22Rv1 (cell line): ENCODE results near the gene SRSF3.

Source experiments
- ZFX ChIP-seq: fragments of 450-650 bp; IDR thresholded peaks from 2 replicates; pipeline ENCODE4 v1.6.1; 2017; ENCODE audit warnings: antibody characterized with exemption, borderline replicate concordance
- TF ChIP-seq, protein P1 (sequence below): fragments of 450-650 bp; IDR thresholded peaks from 2 replicates; pipeline ENCODE4 v1.5.1; 2017; ENCODE audit warnings: mild to moderate bottlenecking

- TF ChIP-seq, protein P1, sequence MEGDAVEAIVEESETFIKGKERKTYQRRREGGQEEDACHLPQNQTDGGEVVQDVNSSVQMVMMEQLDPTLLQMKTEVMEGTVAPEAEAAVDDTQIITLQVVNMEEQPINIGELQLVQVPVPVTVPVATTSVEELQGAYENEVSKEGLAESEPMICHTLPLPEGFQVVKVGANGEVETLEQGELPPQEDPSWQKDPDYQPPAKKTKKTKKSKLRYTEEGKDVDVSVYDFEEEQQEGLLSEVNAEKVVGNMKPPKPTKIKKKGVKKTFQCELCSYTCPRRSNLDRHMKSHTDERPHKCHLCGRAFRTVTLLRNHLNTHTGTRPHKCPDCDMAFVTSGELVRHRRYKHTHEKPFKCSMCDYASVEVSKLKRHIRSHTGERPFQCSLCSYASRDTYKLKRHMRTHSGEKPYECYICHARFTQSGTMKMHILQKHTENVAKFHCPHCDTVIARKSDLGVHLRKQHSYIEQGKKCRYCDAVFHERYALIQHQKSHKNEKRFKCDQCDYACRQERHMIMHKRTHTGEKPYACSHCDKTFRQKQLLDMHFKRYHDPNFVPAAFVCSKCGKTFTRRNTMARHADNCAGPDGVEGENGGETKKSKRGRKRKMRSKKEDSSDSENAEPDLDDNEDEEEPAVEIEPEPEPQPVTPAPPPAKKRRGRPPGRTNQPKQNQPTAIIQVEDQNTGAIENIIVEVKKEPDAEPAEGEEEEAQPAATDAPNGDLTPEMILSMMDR: no peak
- TF ChIP-seq ZFX: no peak
These were observed 16.8 kb downstream of the SRSF3 start for GRCh38 chr6:36610956-36611336.
